B cell (primary cell): ENCODE measurements around the gene COG4. TPM values are rescaled to one million over a fixed set of nuclear protein-coding genes. Genes with fewer than 3 reads are reported as not detected.

Experiments used
- ATAC-seq: fragments of 200-7000 bp; cut with Tn5 transposase; one replicate; pipeline ENCODE4 v1.10.0; 2021; ENCODE audit warnings: low read depth, mild to moderate bottlenecking, moderate number of reproducible peaks, moderate library complexity
- CTCF ChIA-PET: fragments of 350-600 bp; sonication (Branson Sonifier 250); formaldehyde crosslinking; loops from one replicate; lab custom pipeline; 2021; ENCODE audit warnings: antibody characterized with exemption, inconsistent platforms; lab: Charles Lee
- POLR2A ChIA-PET: fragments of 350-600 bp; sonication (Branson Sonifier 250); formaldehyde crosslinking; loops from one replicate; lab custom pipeline; 2021; ENCODE audit warnings: antibody characterized with exemption; lab: Charles Lee
- DNase-seq: peaks from one replicate; pipeline ENCODE4 v3.0.0; 2013
- H2AFZ ChIP-seq: 2 replicates; pipeline ENCODE4 v1.6.1; 2012; ENCODE audit warnings: mild to moderate bottlenecking, low read depth, low read length; ENCODE audit not compliant: insufficient read depth, poor library complexity, severe bottlenecking
- H3K27ac ChIP-seq, 2 donors: 1 replicate in 1 of 2; 2 replicates in 1 of 2; pipeline ENCODE4 v1.5.1; 2012 to 2013; ENCODE audit warnings: low read length in 2 of 2, mild to moderate bottlenecking in 2 of 2, moderate library complexity in 1 of 2
- H3K27me3 ChIP-seq, 4 experiments: fragments of 200-600 bp in 1 of 4; sonication (generic) in 1 of 4; replicated peaks in 1 of 4; 1 replicate in 2 of 4; 2 replicates in 2 of 4; pipeline versions ENCODE4 v1.6.1 to v1.7.0; 2013 to 2016; ENCODE audit warnings: low read length in 3 of 4, mild to moderate bottlenecking in 2 of 4, mixed read lengths in 1 of 4, moderate library complexity in 1 of 4; ENCODE audit not compliant: insufficient read depth in 4 of 4, control insufficient read depth in 3 of 4; ENCODE audit errors: control extremely low read depth in 1 of 4
- H3K36me3 ChIP-seq, 2 experiments: replicated peaks in 1 of 2; 1 replicate in 1 of 2; 2 replicates in 1 of 2; pipeline versions ENCODE4 v1.6.1 to v1.7.1; 2013; ENCODE audit warnings: low read length in 1 of 2; ENCODE audit not compliant: insufficient read depth in 2 of 2, control insufficient read depth in 1 of 2; ENCODE audit errors: control extremely low read depth in 1 of 2, extremely low read depth in 1 of 2
- H3K4me1 ChIP-seq, 2 donors: fragments of 200-600 bp in 1 of 2; sonication (generic) in 1 of 2; 1 replicate in 1 of 2; 2 replicates in 1 of 2; pipeline versions ENCODE4 v1.5.1 to v1.6.1; 2013 to 2017; ENCODE audit warnings: low read length in 2 of 2; ENCODE audit not compliant: control insufficient read depth in 2 of 2, insufficient read depth in 2 of 2
- H3K4me2 ChIP-seq: replicated peaks from 2 replicates; pipeline ENCODE3; 2012; ENCODE audit warnings: mild to moderate bottlenecking, low read depth, low read length; ENCODE audit not compliant: poor library complexity, severe bottlenecking
- H3K4me3 ChIP-seq, 5 experiments: fragments of 200-600 bp in 1 of 5; sonication (generic) in 1 of 5; 1 replicate in 3 of 5; 2 replicates in 2 of 5; pipeline versions ENCODE4 v1.5.1 to v1.7.0; 2011 to 2016; ENCODE audit warnings: low read length in 4 of 5, mild to moderate bottlenecking in 4 of 5, low read depth in 2 of 5, control low read depth in 1 of 5, moderate library complexity in 1 of 5; ENCODE audit not compliant: insufficient read depth in 1 of 5; ENCODE audit errors: control extremely low read depth in 1 of 5, extremely low read depth in 1 of 5
- H3K79me2 ChIP-seq: fragments of 200-600 bp; sonication (generic); one replicate; pipeline ENCODE4 v1.6.0; 2016; ENCODE audit warnings: low read length; ENCODE audit not compliant: control insufficient read depth, insufficient read depth
- H3K9ac ChIP-seq: fragments of 200-600 bp; sonication (generic); 2 replicates; pipeline ENCODE4 v1.6.1; 2017; ENCODE audit warnings: mild to moderate bottlenecking, low read length, moderate library complexity
- H3K9me3 ChIP-seq, 3 donors: one replicate each; pipeline versions ENCODE4 v1.6.1 to v1.7.1; 2013; ENCODE audit warnings: low read length in 2 of 3; ENCODE audit not compliant: control insufficient read depth in 2 of 3, insufficient read depth in 1 of 3; ENCODE audit errors: control extremely low read depth in 1 of 3
- H4K20me1 ChIP-seq: 2 replicates; pipeline ENCODE4 v1.6.0; 2012; ENCODE audit warnings: mild to moderate bottlenecking, low read length; ENCODE audit not compliant: insufficient read depth, control insufficient read depth, poor library complexity, severe bottlenecking
- H3K27ac Mint-ChIP-seq: one replicate; pipeline ENCODE4 v1.8.0; 2021; ENCODE audit warnings: mixed read lengths
- H3K27me3 Mint-ChIP-seq: one replicate; pipeline ENCODE4 v1.8.0; 2021; ENCODE audit warnings: mixed read lengths
- H3K4me1 Mint-ChIP-seq: one replicate; pipeline ENCODE4 v1.8.0; 2021; ENCODE audit warnings: mixed read lengths
- H3K4me3 Mint-ChIP-seq: one replicate; pipeline ENCODE4 v1.8.0; 2021; ENCODE audit warnings: mixed read lengths
- H3K9me3 Mint-ChIP-seq: one replicate; pipeline ENCODE4 v1.8.0; 2022; ENCODE audit warnings: mixed read lengths; ENCODE audit not compliant: insufficient read depth
- EZH2 ChIP-seq: IDR thresholded peaks from 2 replicates; pipeline ENCODE4 v1.6.1; 2012; ENCODE audit warnings: borderline replicate concordance, low read depth, mild to moderate bottlenecking, moderate library complexity, low read length; ENCODE audit not compliant: insufficient read depth, poor library complexity, severe bottlenecking
- WGBS: methylation state at CpG from one replicate; pipeline ENCODE4 v1.1.5; 2013; ENCODE audit warnings: missing lambda C conversion rate; ENCODE audit not compliant: insufficient coverage; 5-methylcytosine and 5-hydroxymethylcytosine counted together
- intact Hi-C: fragments of 100-400 bp; cut with micrococcal nuclease; formaldehyde crosslinking; loops from one replicate; pipeline ENCODE4 v1.10.0; 2022
- polyA plus RNA-seq: library from polyadenylated mRNA; depleted of rRNA; stranded (reverse); fragments of >200 nt; gene quantifications from 2 replicates; pipeline ENCODE4 v1.2.3, GENCODE V29; 2012
- total RNA-seq, 2 donors: library from RNA; stranded (reverse); fragments of 120-200 nt in 1 of 2; gene quantifications; 1 replicate in 1 of 2; 2 replicates in 1 of 2; pipeline versions ENCODE4 v1.2.3 to v1.2.4, GENCODE V29; 2013 to 2022
- TF ChIP-seq, protein P1 (sequence below): fragments of 200-600 bp; IDR thresholded peaks from one replicate; pipeline ENCODE4 v1.8.0; 2022; ENCODE audit warnings: antibody characterized with exemption, mild to moderate bottlenecking

COG4 gene
- total and polyA plus RNA-seq, 2 donors (not counting 1 experiment from before 2014, with no cell fraction given): 49.4 to 60.6 TPM

DNA sequence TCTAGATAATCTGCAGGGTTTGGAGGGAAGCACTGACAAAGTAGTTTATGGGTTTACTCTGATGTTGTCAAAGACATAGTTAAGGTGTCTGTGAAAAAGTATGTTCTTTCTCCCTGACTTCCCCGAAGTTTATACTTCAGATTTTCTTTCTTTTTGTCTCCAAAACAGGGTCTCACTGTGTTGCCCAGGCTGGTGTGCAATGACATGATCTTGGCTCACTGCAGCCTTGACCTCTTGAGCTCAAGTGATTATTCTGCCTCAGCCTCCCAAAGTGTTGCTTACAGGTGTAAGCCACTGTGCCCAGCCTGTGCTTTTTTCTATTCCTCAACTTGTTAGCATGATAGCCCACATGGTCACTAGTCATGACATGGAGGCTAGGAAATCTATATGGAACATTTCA lies 21.2 kb upstream of the COG4 start:
- no peaks in the 10 kb centered on the region for H3K9me3 ChIP-seq
- no peak overlapping the region for H3K27ac Mint-ChIP-seq
- peaks cover 69% of the 10 kb centered on the region for H3K79me2 ChIP-seq
- no peak overlapping the region for H3K4me2 ChIP-seq
- no peak for ATAC-seq
- no peaks in the 10 kb centered on the region for H3K9me3 Mint-ChIP-seq
- no peaks in the 10 kb centered on the region for H3K27me3 ChIP-seq
- WGBS: 91% methylated on average over 1 of the region's 1 CpG
- no peaks in the 10 kb centered on the region for H3K4me1 ChIP-seq
- POLR2A ChIA-PET: no interaction called here
- DNase-seq: no peak
- H3K4me3 Mint-ChIP-seq: no peak overlapping the region
- H3K4me3 ChIP-seq: no peak overlapping the region
- no peaks in the 10 kb centered on the region for H3K27me3 Mint-ChIP-seq
- CTCF ChIA-PET: no interaction called here
- peaks cover 4% of the 10 kb centered on the region for H3K4me1 Mint-ChIP-seq
- intact Hi-C loops: no loop called here
- H3K9ac ChIP-seq: no peak overlapping the region
- peaks cover 32 to 92% of the 10 kb centered on the region in 2 experiments for H3K36me3 ChIP-seq
- peaks cover 80% of the 10 kb centered on the region for H4K20me1 ChIP-seq
- no peak overlapping the region for H3K27ac ChIP-seq
- H2AFZ ChIP-seq: no peak overlapping the region
- TF ChIP-seq, protein P1, sequence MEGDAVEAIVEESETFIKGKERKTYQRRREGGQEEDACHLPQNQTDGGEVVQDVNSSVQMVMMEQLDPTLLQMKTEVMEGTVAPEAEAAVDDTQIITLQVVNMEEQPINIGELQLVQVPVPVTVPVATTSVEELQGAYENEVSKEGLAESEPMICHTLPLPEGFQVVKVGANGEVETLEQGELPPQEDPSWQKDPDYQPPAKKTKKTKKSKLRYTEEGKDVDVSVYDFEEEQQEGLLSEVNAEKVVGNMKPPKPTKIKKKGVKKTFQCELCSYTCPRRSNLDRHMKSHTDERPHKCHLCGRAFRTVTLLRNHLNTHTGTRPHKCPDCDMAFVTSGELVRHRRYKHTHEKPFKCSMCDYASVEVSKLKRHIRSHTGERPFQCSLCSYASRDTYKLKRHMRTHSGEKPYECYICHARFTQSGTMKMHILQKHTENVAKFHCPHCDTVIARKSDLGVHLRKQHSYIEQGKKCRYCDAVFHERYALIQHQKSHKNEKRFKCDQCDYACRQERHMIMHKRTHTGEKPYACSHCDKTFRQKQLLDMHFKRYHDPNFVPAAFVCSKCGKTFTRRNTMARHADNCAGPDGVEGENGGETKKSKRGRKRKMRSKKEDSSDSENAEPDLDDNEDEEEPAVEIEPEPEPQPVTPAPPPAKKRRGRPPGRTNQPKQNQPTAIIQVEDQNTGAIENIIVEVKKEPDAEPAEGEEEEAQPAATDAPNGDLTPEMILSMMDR: no peak
- TF ChIP-seq EZH2: no peak

DNA sequence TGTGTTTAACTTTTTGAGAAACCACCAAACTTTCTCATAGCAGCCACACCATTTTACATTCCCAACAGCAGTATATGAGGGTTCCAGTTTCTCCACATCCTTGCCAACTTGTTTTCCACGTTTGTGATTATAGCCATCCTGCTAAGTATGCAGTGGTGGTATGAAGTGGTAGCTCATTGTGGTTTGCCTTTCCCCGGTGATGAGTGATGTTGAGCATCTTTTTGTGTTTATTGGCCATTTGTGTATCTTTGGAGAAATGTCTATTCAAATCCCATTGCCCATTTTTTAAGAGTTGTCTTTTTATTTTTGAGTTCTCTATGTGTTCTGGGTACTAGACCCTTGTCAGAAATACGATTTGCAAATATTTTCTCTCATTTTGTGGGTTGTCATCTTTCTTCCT lies 17.6 kb upstream of the COG4 start:
- ChIA-PET POLR2A (no interaction called here), CTCF (interaction anchor here (1.0 kb wide), 1 partner anchor 10 kb away, joined by 3 read pairs; no protein-coding TSS in a partner anchor)
- H3K9me3 Mint-ChIP-seq: no peaks in the 10 kb centered on the region
- ATAC-seq: no peak
- intact Hi-C loops: no loop called here
- no peak overlapping the region for H3K4me2 ChIP-seq
- TF ChIP-seq, protein P1: no peak
- TF ChIP-seq EZH2: no peak
- no peak overlapping the region for H3K27ac Mint-ChIP-seq
- H3K79me2 ChIP-seq: peaks cover 72% of the 10 kb centered on the region
- DNase-seq: no peak
- H3K36me3 ChIP-seq: peaks cover 29 to 96% of the 10 kb centered on the region in 2 experiments
- no peak overlapping the region for H3K27ac ChIP-seq
- H2AFZ ChIP-seq: no peak overlapping the region
- H3K4me3 ChIP-seq: no peak overlapping the region
- no peaks in the 10 kb centered on the region for H3K9me3 ChIP-seq
- H3K27me3 Mint-ChIP-seq: no peaks in the 10 kb centered on the region
- H3K9ac ChIP-seq: no peak overlapping the region
- no peak overlapping the region for H3K4me3 Mint-ChIP-seq
- no CpG with 5 or more reads among the region's 3 CpGs for WGBS
- no peaks in the 10 kb centered on the region for H3K27me3 ChIP-seq
- H3K4me1 ChIP-seq: no peaks in the 10 kb centered on the region
- H4K20me1 ChIP-seq: peaks cover 84% of the 10 kb centered on the region
- peaks cover 4% of the 10 kb centered on the region for H3K4me1 Mint-ChIP-seq
